Kidney (tissue), 14 donors: ENCODE data around the gene NLRP11. TPM values are rescaled to one million over a fixed set of nuclear protein-coding genes. Genes with fewer than 3 reads are reported as not detected.
"Not testable (repeated sequence)": the region's sequence is repeated elsewhere in the genome, so short reads cannot be mapped to it uniquely, and the experiment has no call there.

Experiments used
- DNase-seq, 5 donors: peaks; one replicate each; pipeline ENCODE4 v3.0.0-alpha.2; 2013 to 2020
- FAIRE-seq: peaks from 2 replicates; lab custom pipeline; 2012; peaks lifted over from hg19 to GRCh38; lab: Jason Lieb, UNC
- H3K27ac ChIP-seq, 2 donors: one replicate each; pipeline ENCODE4 v1.7.0; 2013; ENCODE audit warnings: low read depth in 2 of 2, low read length in 2 of 2, inconsistent platforms in 1 of 2
- H3K27me3 ChIP-seq: one replicate; pipeline ENCODE4 v1.7.1; 2013; ENCODE audit warnings: low read length, inconsistent platforms; ENCODE audit not compliant: control insufficient read depth, insufficient read depth
- H3K36me3 ChIP-seq, 3 donors: one replicate each; pipeline versions ENCODE4 v1.7.0 to v1.7.1; 2013; ENCODE audit warnings: low read length in 3 of 3, control low read depth in 1 of 3, inconsistent platforms in 1 of 3; ENCODE audit not compliant: insufficient read depth in 3 of 3, control insufficient read depth in 2 of 3
- H3K4me1 ChIP-seq, 3 donors: one replicate each; pipeline versions ENCODE4 v1.7.0 to v1.7.1; 2013; ENCODE audit warnings: low read length in 3 of 3, inconsistent platforms in 1 of 3, low read depth in 1 of 3; ENCODE audit not compliant: control insufficient read depth in 2 of 3, insufficient read depth in 2 of 3
- H3K4me3 ChIP-seq, 3 donors: one replicate each; pipeline versions ENCODE4 v1.7.0 to v1.8.1; 2013; ENCODE audit warnings: low read length in 3 of 3, control low read depth in 1 of 3, inconsistent platforms in 1 of 3
- H3K9ac ChIP-seq, 3 donors: one replicate each; pipeline versions ENCODE4 v1.7.0 to v1.7.1; 2013; ENCODE audit warnings: low read length in 3 of 3, control low read depth in 1 of 3, inconsistent platforms in 1 of 3
- H3K9me3 ChIP-seq, 3 donors: one replicate each; pipeline versions ENCODE4 v1.7.0 to v1.7.1; 2013; ENCODE audit warnings: low read length in 3 of 3, control low read depth in 1 of 3, inconsistent platforms in 1 of 3; ENCODE audit not compliant: control insufficient read depth in 2 of 3, insufficient read depth in 1 of 3
- CTCF ChIP-seq: IDR thresholded peaks from 3 replicates; pipeline ENCODE4 v1.5.1; 2012; ENCODE audit warnings: mild to moderate bottlenecking, moderate library complexity, borderline replicate concordance; ENCODE audit not compliant: insufficient read depth; ENCODE audit errors: extremely low read depth
- intact Hi-C: fragments of 100-400 bp; cut with DNase I; formaldehyde crosslinking; loops from one replicate; pipeline ENCODE4 v1.11.1; 2022
- polyA plus RNA-seq: library from polyadenylated mRNA; stranded (reverse); fragments of 350-450 nt; fragmentation: Illumina TruSeq; extraction: RNeasy Lipid Tissue Mini Kit (QIAGEN cat#74804); gene quantifications from one replicate; pipeline ENCODE4 v1.2.3, GENCODE V29; 2014; ENCODE audit warnings: low read depth, low replicate concordance; ENCODE audit not compliant: insufficient read depth
- total RNA-seq: library from RNA; stranded (reverse); fragmentation: NEBNext Ultra II Directional; extraction: Animal tissue kit (Norgen Biotek cat#: 25700); gene quantifications from one replicate; pipeline ENCODE4 v1.2.1, GENCODE V29; 2021
- donor health status: control.
- donor health status: control.
- donor health status: control.
- donor health status: control.
- donor health status: control.
- donor health status: DM: yes; HTN: yes; CAD: no.
- donor health status: Normal renal cell carcinoma (clear cell type).

The NLRP11 gene
- total and polyA plus RNA-seq, 2 donors from 2014 or later: 0.35 TPM; not detected in 1

- TF ChIP-seq CTCF: no peak
- H3K27me3 ChIP-seq: no peaks in the 10 kb centered on the region
- no peak overlapping the region for H3K4me3 ChIP-seq
- H3K9me3 ChIP-seq: no peaks in the 10 kb centered on the region
- no peak overlapping the region for H3K27ac ChIP-seq
- no peaks in the 10 kb centered on the region for H3K4me1 ChIP-seq
- no peak overlapping the region for H3K9ac ChIP-seq
- intact Hi-C loops: no loop called here
- no peaks in the 10 kb centered on the region for H3K36me3 ChIP-seq
- DNase-seq (no peak), FAIRE-seq (no peak)
Measured at GRCh38 chr19:55777528-55777927, 54.3 kb downstream of the NLRP11 start.

GRCh38 chr19:55769632-55770031 lies 62.2 kb downstream of the NLRP11 start:
- H3K4me1 ChIP-seq, H3K36me3 ChIP-seq, H3K27me3 ChIP-seq, H3K9me3 ChIP-seq, FAIRE-seq, intact Hi-C loops, H3K9ac ChIP-seq, H3K27ac ChIP-seq, DNase-seq, H3K4me3 ChIP-seq: not testable (repeated sequence)

GRCh38 chr19:55768818-55769217 lies 63.0 kb downstream of the NLRP11 start, which contains the start of gene RFPL4AL1:
Gene RFPL4AL1, plus strand, starts transcription at chr19:55769118. Its CDS starts 2,687 bp downstream, at chr19:55771805.
- H3K27ac ChIP-seq, H3K4me3 ChIP-seq, H3K9me3 ChIP-seq, H3K27me3 ChIP-seq, intact Hi-C loops, DNase-seq, H3K36me3 ChIP-seq, H3K4me1 ChIP-seq, H3K9ac ChIP-seq: not testable (repeated sequence)
- peak; percentile 21 for FAIRE-seq

GRCh38 chr19:55766466-55766865 lies 65.3 kb downstream of the NLRP11 start:
- no peaks in the 10 kb centered on the region for H3K4me1 ChIP-seq
- intact Hi-C loops: no loop called here
- peaks cover 2% of the 10 kb centered on the region for H3K27me3 ChIP-seq
- H3K9me3 ChIP-seq: no peaks in the 10 kb centered on the region
- DNase-seq (no peak), FAIRE-seq (no peak)
- no peaks in the 10 kb centered on the region for H3K36me3 ChIP-seq
- no peak overlapping the region for H3K4me3 ChIP-seq
- TF ChIP-seq CTCF: no peak
- H3K9ac ChIP-seq: no peak overlapping the region
- no peak overlapping the region for H3K27ac ChIP-seq

- H3K9me3 ChIP-seq, H3K27ac ChIP-seq, intact Hi-C loops, H3K36me3 ChIP-seq, FAIRE-seq, H3K27me3 ChIP-seq, H3K4me1 ChIP-seq, H3K4me3 ChIP-seq, DNase-seq, H3K9ac ChIP-seq: not testable (repeated sequence)
Measured at GRCh38 chr19:55758797-55759196, 73.0 kb downstream of the NLRP11 start, which contains the start of gene RFPL4A. Gene RFPL4A, plus strand, starts transcription at chr19:55759097. Its CDS starts 2,704 bp downstream, at chr19:55761801.

- H3K9me3 ChIP-seq, H3K27me3 ChIP-seq, H3K36me3 ChIP-seq, H3K27ac ChIP-seq, H3K4me3 ChIP-seq, DNase-seq, intact Hi-C loops, H3K9ac ChIP-seq, H3K4me1 ChIP-seq, FAIRE-seq: not testable (repeated sequence)
Measured at GRCh38 chr19:55756808-55757207, 75.0 kb downstream of the NLRP11 start.
